Endodermal cell (in vitro differentiated cells): ENCODE measurements around the gene HACD2. TPM values are rescaled to one million over a fixed set of nuclear protein-coding genes. Genes with fewer than 3 reads are reported as not detected.
"Not testable (repeated sequence)": the region's sequence is repeated elsewhere in the genome, so short reads cannot be mapped to it uniquely, and the experiment has no call there.

Source experiments
- DNase-seq: peaks from one replicate; pipeline ENCODE4 v3.0.0-alpha.2; 2017
- H3K27ac ChIP-seq: 2 replicates; pipeline ENCODE4 v1.5.1; 2013; ENCODE audit warnings: mild to moderate bottlenecking, low read depth, low read length, moderate library complexity
- H3K27me3 ChIP-seq: 2 replicates; pipeline ENCODE4 v1.6.1; 2013; ENCODE audit warnings: mild to moderate bottlenecking, low read length, moderate library complexity; ENCODE audit not compliant: insufficient read depth, control insufficient read depth, poor library complexity, severe bottlenecking
- H3K36me3 ChIP-seq: 2 replicates; pipeline ENCODE4 v1.7.0; 2013; ENCODE audit warnings: mild to moderate bottlenecking, low read length, moderate library complexity; ENCODE audit not compliant: control insufficient read depth, insufficient read depth
- H3K4me1 ChIP-seq: one replicate; pipeline ENCODE4 v1.7.0; 2013; ENCODE audit warnings: low read length; ENCODE audit not compliant: control insufficient read depth, insufficient read depth
- H3K4me3 ChIP-seq: 2 replicates; pipeline ENCODE4 v1.5.1; 2013; ENCODE audit warnings: mild to moderate bottlenecking, low read length, moderate library complexity
- H3K9ac ChIP-seq: 2 replicates; pipeline ENCODE4 v1.6.1; 2013; ENCODE audit warnings: mild to moderate bottlenecking, low read length, moderate library complexity; ENCODE audit not compliant: poor library complexity, severe bottlenecking; ENCODE audit errors: extremely low read depth
- H3K9me3 ChIP-seq: 2 replicates; pipeline ENCODE4 v1.6.1; 2013; ENCODE audit warnings: mild to moderate bottlenecking, low read length, moderate library complexity; ENCODE audit not compliant: control insufficient read depth
- H3K27ac Mint-ChIP-seq: 2 replicates; pipeline ENCODE4 v1.8.0; 2020; ENCODE audit warnings: mixed read lengths
- H3K27me3 Mint-ChIP-seq: 2 replicates; pipeline ENCODE4 v1.8.0; 2021; ENCODE audit warnings: mild to moderate bottlenecking, mixed read lengths; ENCODE audit not compliant: insufficient read depth
- H3K36me3 Mint-ChIP-seq: 2 replicates; pipeline ENCODE4 v1.8.0; 2020; ENCODE audit warnings: low read depth, mixed read lengths
- H3K4me1 Mint-ChIP-seq: 2 replicates; pipeline ENCODE4 v1.8.0; 2020; ENCODE audit warnings: mixed read lengths
- H3K4me3 Mint-ChIP-seq: 2 replicates; pipeline ENCODE4 v1.8.0; 2020; ENCODE audit warnings: mild to moderate bottlenecking, moderate library complexity, mixed read lengths
- H3K9me3 Mint-ChIP-seq: 2 replicates; pipeline ENCODE4 v1.8.0; 2020; ENCODE audit warnings: mild to moderate bottlenecking, mixed read lengths
- WGBS, 2 experiments: methylation state at CpG; one replicate each; pipeline versions ENCODE4 v1.1.5 to v1.1.7; 2013; ENCODE audit warnings: missing lambda C conversion rate in 2 of 2, mixed read lengths in 1 of 2; ENCODE audit not compliant: insufficient coverage in 1 of 2, insufficient read length in 1 of 2; 5-methylcytosine and 5-hydroxymethylcytosine counted together
- total RNA-seq, 2 donors: library from RNA; stranded (reverse); fragmentation: NEBNext Ultra II Directional in 1 of 2; extraction: Animal tissue kit (Norgen Biotek cat#: 25700) in 1 of 2; gene quantifications; 2 replicates in 1 of 2; 3 replicates in 1 of 2; pipeline ENCODE4 v1.2.1, GENCODE V29; 2021
- TF ChIP-seq, protein P1 (sequence below): fragments of 200-600 bp; sonication (generic); conservative IDR thresholded peaks from 2 replicates; pipeline ENCODE4 v1.5.0; 2021; ENCODE audit warnings: antibody characterized with exemption, mild to moderate bottlenecking

Gene HACD2
- total RNA-seq, 2 donors from 2014 or later = 32.5 to 48.7 TPM

DNA sequence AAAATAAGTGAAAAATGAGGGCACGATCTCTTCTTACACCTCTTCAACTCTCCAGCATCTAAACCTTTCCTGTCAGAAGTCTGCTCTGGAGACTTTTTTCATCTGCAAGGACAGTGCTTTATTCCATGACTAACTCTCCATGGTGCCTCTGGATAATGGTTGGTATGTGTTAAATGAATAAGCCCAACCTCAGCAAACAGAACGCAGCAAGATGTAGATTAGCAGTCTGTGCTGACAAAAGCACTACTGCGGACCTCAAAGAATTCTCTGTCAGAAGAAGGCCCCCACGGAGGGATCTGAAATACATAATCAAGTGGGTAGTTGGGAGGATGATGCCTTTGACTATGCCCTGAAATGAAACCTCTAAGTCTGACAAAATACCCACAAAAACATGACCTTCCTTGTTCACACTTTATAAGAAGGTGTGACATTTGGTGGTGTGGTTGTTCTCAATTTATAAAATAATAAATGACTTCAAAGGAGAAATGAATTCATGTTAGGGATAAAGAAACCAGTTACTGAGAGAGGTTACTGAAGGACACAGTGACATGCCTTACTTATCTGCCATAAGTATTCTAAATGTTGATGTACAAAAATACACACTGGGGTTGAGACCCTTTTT is 92.8 kb downstream of the HACD2 start:
- TF ChIP-seq, protein P1, sequence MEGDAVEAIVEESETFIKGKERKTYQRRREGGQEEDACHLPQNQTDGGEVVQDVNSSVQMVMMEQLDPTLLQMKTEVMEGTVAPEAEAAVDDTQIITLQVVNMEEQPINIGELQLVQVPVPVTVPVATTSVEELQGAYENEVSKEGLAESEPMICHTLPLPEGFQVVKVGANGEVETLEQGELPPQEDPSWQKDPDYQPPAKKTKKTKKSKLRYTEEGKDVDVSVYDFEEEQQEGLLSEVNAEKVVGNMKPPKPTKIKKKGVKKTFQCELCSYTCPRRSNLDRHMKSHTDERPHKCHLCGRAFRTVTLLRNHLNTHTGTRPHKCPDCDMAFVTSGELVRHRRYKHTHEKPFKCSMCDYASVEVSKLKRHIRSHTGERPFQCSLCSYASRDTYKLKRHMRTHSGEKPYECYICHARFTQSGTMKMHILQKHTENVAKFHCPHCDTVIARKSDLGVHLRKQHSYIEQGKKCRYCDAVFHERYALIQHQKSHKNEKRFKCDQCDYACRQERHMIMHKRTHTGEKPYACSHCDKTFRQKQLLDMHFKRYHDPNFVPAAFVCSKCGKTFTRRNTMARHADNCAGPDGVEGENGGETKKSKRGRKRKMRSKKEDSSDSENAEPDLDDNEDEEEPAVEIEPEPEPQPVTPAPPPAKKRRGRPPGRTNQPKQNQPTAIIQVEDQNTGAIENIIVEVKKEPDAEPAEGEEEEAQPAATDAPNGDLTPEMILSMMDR = no peak
- Histone ChIP-seq H3K36me3 (peaks cover 55% of the 10 kb centered on the region), H3K27me3 (no peaks in the 10 kb centered on the region), H3K9me3 (no peaks in the 10 kb centered on the region), H3K9ac (no peak overlapping the region), H3K4me3 (no peak overlapping the region), H3K27ac (no peak overlapping the region), H3K4me1 (no peaks in the 10 kb centered on the region)
- Mint-ChIP-seq H3K4me1 (no peaks in the 10 kb centered on the region), H3K4me3 (no peak overlapping the region), H3K27ac (no peak overlapping the region), H3K27me3 (no peaks in the 10 kb centered on the region), H3K9me3 (no peaks in the 10 kb centered on the region), H3K36me3 (peaks cover 24% of the 10 kb centered on the region)
- 86 to 91% methylated on average over 3 to 4 of the region's 4 CpGs for WGBS, 2 experiments
- DNase-seq = no peak

DNA sequence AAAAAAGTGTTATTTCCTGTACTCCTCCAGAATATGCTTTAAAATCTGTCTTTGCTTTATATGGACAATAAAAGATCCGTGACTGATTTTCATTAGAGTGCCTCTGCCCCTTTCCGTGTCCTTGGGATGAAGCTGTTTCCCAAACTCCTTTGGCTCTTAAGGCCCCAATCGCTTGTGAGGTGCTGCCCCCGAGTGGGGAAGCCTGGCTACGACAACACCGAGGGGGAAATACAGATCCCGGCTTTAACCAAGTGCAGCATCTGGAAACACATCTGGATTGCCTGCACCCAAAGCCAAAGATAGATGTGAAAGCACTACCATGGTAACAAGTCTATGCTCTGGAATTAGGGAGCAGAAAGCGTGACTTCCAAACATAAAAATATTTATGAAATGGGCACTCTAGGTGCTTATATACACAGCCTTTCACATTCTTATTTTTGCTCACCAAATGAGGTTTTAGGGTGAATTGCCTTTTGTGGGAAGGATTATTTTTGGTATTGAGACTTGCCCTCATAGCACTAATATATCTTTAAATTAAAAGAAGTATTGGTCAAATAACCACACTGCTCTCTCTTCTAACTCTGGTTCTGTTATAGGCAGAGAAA is 95.4 kb downstream of the HACD2 start:
- Histone ChIP-seq H3K4me1 (no peaks in the 10 kb centered on the region), H3K9ac (no peak overlapping the region), H3K27ac (no peak overlapping the region), H3K4me3 (no peak overlapping the region), H3K27me3 (no peaks in the 10 kb centered on the region), H3K36me3 (peaks cover 34% of the 10 kb centered on the region), H3K9me3 (no peaks in the 10 kb centered on the region)
- no peak overlapping the region for H3K4me3 Mint-ChIP-seq
- peak; percentile 94 for DNase-seq
- H3K4me1 Mint-ChIP-seq = no peaks in the 10 kb centered on the region
- H3K9me3 Mint-ChIP-seq = no peaks in the 10 kb centered on the region
- H3K27ac Mint-ChIP-seq = no peak overlapping the region
- TF ChIP-seq, protein P1 = peak; percentile 96
- H3K36me3 Mint-ChIP-seq = peaks cover 19% of the 10 kb centered on the region
- peaks cover 11% of the 10 kb centered on the region for H3K27me3 Mint-ChIP-seq
- WGBS, 2 experiments = 16% methylated on average over 7 to 8 of the region's 8 CpGs

DNA sequence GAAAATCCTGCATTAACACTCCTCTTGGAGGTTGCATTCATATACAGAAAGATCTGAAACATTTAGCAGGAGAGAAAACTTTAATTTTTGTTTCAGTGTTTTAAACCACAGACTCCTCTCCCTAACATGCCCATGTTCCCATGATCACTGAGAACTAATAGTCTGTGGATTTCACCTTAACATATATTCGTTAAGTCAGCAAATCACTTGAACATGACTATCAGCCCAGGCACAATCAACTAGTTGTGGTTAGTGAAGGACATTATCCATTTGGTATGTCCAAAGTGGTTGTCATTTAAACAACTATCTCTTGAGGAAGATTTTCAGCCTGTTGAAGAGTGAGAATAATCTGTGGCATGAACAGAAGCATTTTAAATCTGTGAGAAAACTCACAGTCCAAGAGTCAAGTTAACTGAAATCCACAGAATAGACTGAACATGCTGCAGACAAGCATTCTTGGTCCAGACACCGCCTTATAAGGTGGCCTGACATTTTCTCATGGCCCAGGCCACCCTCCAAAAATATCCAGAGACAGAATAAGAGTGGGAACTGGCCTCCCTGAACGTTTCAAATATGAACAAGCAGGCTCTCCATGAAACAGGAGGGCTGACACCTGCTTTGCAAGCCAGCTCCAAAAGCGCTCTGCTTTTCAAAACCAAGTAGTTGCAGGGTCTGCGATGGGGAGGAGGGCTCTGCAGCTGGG is 96.1 kb downstream of the HACD2 start:
- Mint-ChIP-seq H3K27me3 (peaks cover 13% of the 10 kb centered on the region), H3K4me1 (no peaks in the 10 kb centered on the region), H3K4me3 (no peak overlapping the region), H3K27ac (no peak overlapping the region), H3K36me3 (peaks cover 16% of the 10 kb centered on the region), H3K9me3 (no peaks in the 10 kb centered on the region)
- H3K27ac ChIP-seq = no peak overlapping the region
- WGBS, 2 experiments = 90 to 92% methylated on average over 4 to 5 of the region's 5 CpGs
- TF ChIP-seq, protein P1 = no peak
- H3K9ac ChIP-seq = no peak overlapping the region
- no peaks in the 10 kb centered on the region for H3K4me1 ChIP-seq
- peaks cover 27% of the 10 kb centered on the region for H3K36me3 ChIP-seq
- H3K9me3 ChIP-seq = no peaks in the 10 kb centered on the region
- no peaks in the 10 kb centered on the region for H3K27me3 ChIP-seq
- no peak overlapping the region for H3K4me3 ChIP-seq
- no peak for DNase-seq

DNA sequence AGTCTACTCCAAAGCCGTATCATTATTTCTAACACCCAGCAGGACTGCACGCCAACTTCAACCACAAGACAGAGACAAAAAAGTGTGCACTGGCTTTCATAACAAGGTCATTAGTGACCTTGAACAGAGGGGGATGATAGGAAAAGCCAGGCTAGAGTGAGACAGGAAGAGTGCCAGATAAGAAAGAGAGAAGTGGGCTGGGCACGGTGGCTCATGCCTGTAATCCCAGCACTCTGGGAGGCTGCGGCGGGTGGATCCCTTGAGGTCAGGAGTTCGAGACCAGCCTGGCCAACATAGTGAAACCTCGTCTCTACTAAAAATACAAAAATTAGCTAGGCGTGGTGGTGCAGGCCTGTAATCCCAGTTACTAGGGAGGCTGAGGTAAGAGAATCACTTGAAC is 97.8 kb downstream of the HACD2 start:
- H3K36me3 ChIP-seq = peaks cover 18% of the 10 kb centered on the region
- not testable (repeated sequence) for H3K4me3 Mint-ChIP-seq, H3K27ac Mint-ChIP-seq, H3K4me3 ChIP-seq, H3K9ac ChIP-seq, H3K9me3 ChIP-seq, H3K4me1 Mint-ChIP-seq, H3K9me3 Mint-ChIP-seq, H3K27ac ChIP-seq, H3K27me3 ChIP-seq, DNase-seq, H3K4me1 ChIP-seq
- Mint-ChIP-seq H3K27me3 (peaks cover 14% of the 10 kb centered on the region), H3K36me3 (peaks cover 11% of the 10 kb centered on the region)
- 95 to 96% methylated on average over 3 to 8 of the region's 8 CpGs for WGBS, 2 experiments
